HCT116 (cell line): ENCODE results near the gene TEKT5. TPM values are rescaled to one million over a fixed set of nuclear protein-coding genes. Genes with fewer than 3 reads are reported as not detected.

Experiments used
- ATAC-seq: fragments of 200-7000 bp; cut with Tn5 transposase; 2 replicates; pipeline ENCODE4 v1.9.1; 2020; ENCODE audit warnings: mild to moderate bottlenecking, moderate library complexity
- BruUV-seq: library from RNA; stranded (reverse); fragments of 400-500 nt; replicated peaks from 2 replicates; lab custom pipeline; 2021; lab: Mats Ljungman, UMichigan
- CTCF ChIA-PET: fragments of 300-600 bp; sonication (Branson Sonifier 250); formaldehyde crosslinking; loops from one replicate; lab custom pipeline; 2021; ENCODE audit warnings: antibody characterized with exemption; lab: Charles Lee
- POLR2A ChIA-PET: fragments of 300-600, 350-600 bp; sonication (Branson Sonifier 250); formaldehyde crosslinking; loops from one replicate; lab custom pipeline; 2021; ENCODE audit warnings: antibody characterized with exemption; lab: Charles Lee
- RAD21 ChIA-PET, 2 experiments: fragments of 300-600 bp; sonication (Branson Sonifier 250); formaldehyde crosslinking; loops; one replicate each; lab custom pipeline; 2023; ENCODE audit warnings: low total read pairs in 2 of 2; ENCODE audit not compliant: uncharacterized antibody in 2 of 2, unreplicated experiment in 2 of 2, low non-redundant PET in 1 of 2; lab: Charles Lee
- DNase-seq: peaks from one replicate; pipeline ENCODE4 v3.0.0-alpha.2; 2010; ENCODE audit warnings: low read depth, low spot score
- H2AFZ ChIP-seq: fragments of 200-600 bp; shearing (Covaris generic), sonication (generic); 2 replicates; pipeline ENCODE4 v1.6.1; 2017; ENCODE audit warnings: low read depth, mixed run types, mixed read lengths, antibody characterized with exemption, low read length; ENCODE audit not compliant: poor library complexity, severe bottlenecking
- H3K27ac ChIP-seq: 2 replicates; pipeline ENCODE4 v1.5.1; 2012; ENCODE audit warnings: low read depth, low read length
- H3K27me3 ChIP-seq: fragments of 200-600 bp; sonication (generic); 2 replicates; pipeline ENCODE4 v1.6.1; 2016; ENCODE audit warnings: mixed run types, low read length, mixed read lengths; ENCODE audit not compliant: insufficient read depth
- H3K36me3 ChIP-seq, 2 experiments: fragments of 200-500 bp in 1 of 2; fragments of 200-600 bp in 1 of 2; sonication (Bioruptor generic) in 1 of 2; sonication (generic) in 1 of 2; 2 replicates each; pipeline versions ENCODE4 v1.5.1 to v1.6.1; 2014 to 2016; ENCODE audit warnings: low read length in 2 of 2, inconsistent platforms in 1 of 2, mixed read lengths in 1 of 2, mixed run types in 1 of 2; ENCODE audit not compliant: insufficient read depth in 2 of 2, control insufficient read depth in 1 of 2
- H3K4me1 ChIP-seq, 2 experiments: fragments of 200-600 bp in 1 of 2; sonication (generic) in 1 of 2; 2 replicates each; pipeline versions ENCODE4 v1.5.1 to v1.6.1; 2012 to 2017; ENCODE audit warnings: low read length in 2 of 2, inconsistent platforms in 1 of 2, mild to moderate bottlenecking in 1 of 2, mixed read lengths in 1 of 2, mixed run types in 1 of 2, moderate library complexity in 1 of 2; ENCODE audit not compliant: insufficient read depth in 2 of 2, control insufficient read depth in 1 of 2
- H3K4me2 ChIP-seq: fragments of 200-600 bp; sonication (generic); 2 replicates; pipeline ENCODE4 v1.6.1; 2017; ENCODE audit warnings: mixed run types, low read length, mixed read lengths
- H3K4me3 ChIP-seq, 2 experiments: fragments of 200-600 bp in 1 of 2; sonication (generic) in 1 of 2; replicated peaks in 1 of 2; 2 replicates each; pipeline ENCODE4 v1.5.1; 2011 to 2016; ENCODE audit warnings: low read length in 2 of 2, control low read depth in 1 of 2, low read depth in 1 of 2, mild to moderate bottlenecking in 1 of 2, mixed read lengths in 1 of 2, mixed run types in 1 of 2
- H3K79me2 ChIP-seq: fragments of 200-600 bp; sonication (generic); 2 replicates; pipeline ENCODE4 v1.6.1; 2017; ENCODE audit warnings: mild to moderate bottlenecking, mixed run types, low read length, moderate library complexity, mixed read lengths; ENCODE audit not compliant: insufficient read depth
- H3K9ac ChIP-seq: fragments of 200-600 bp; sonication (generic); 2 replicates; pipeline ENCODE4 v1.6.1; 2016; ENCODE audit warnings: low read length, mixed read lengths
- H3K9me2 ChIP-seq: fragments of 200-600 bp; sonication (generic), shearing (Covaris generic); 2 replicates; pipeline ENCODE4 v1.6.1; 2017; ENCODE audit warnings: mixed run types, mild to moderate bottlenecking, moderate library complexity; ENCODE audit not compliant: insufficient read depth
- H3K9me3 ChIP-seq, 2 experiments: fragments of 200-500 bp in 1 of 2; fragments of 200-600 bp in 1 of 2; sonication (Bioruptor generic) in 1 of 2; sonication (generic) in 1 of 2; 2 replicates each; pipeline ENCODE4 v1.6.1; 2014 to 2017; ENCODE audit warnings: low read length in 2 of 2, mixed read lengths in 2 of 2, inconsistent platforms in 1 of 2, low read depth in 1 of 2, mild to moderate bottlenecking in 1 of 2, mixed run types in 1 of 2, moderate library complexity in 1 of 2; ENCODE audit not compliant: control insufficient read depth in 1 of 2, insufficient read depth in 1 of 2
- H4K20me1 ChIP-seq: fragments of 200-600 bp; sonication (generic), shearing (Covaris generic); 2 replicates; pipeline ENCODE4 v1.6.1; 2017; ENCODE audit warnings: mixed run types, mild to moderate bottlenecking, moderate library complexity; ENCODE audit not compliant: insufficient read depth
- CEBPB ChIP-seq: IDR thresholded peaks from 2 replicates; pipeline ENCODE4 v1.6.1; 2012; ENCODE audit warnings: low read depth
- EGR1 ChIP-seq: IDR thresholded peaks from 2 replicates; pipeline ENCODE4 v1.6.1; 2012; ENCODE audit warnings: low read depth
- EZH2 ChIP-seq: fragments of 200-600 bp; sonication (generic); IDR thresholded peaks from 2 replicates; pipeline ENCODE4 v1.6.1; 2017; ENCODE audit warnings: antibody characterized with exemption, mixed run types
- EZH2phosphoT487 ChIP-seq: fragments of 200-600 bp; IDR thresholded peaks from 2 replicates; pipeline ENCODE4 v1.6.1; 2018; ENCODE audit warnings: antibody characterized with exemption, borderline replicate concordance
- FOSL1 ChIP-seq: IDR thresholded peaks from 2 replicates; pipeline ENCODE4 v1.6.1; 2012; ENCODE audit warnings: low read depth
- POLR2AphosphoS5 ChIP-seq: IDR thresholded peaks from 2 replicates; pipeline ENCODE4 v1.6.1; 2011; ENCODE audit warnings: mild to moderate bottlenecking, low read depth, low read length, moderate library complexity
- RAD21 ChIP-seq: IDR thresholded peaks from 2 replicates; pipeline ENCODE4 v1.6.1; 2012; ENCODE audit warnings: low read depth, mild to moderate bottlenecking
- SIN3A ChIP-seq: IDR thresholded peaks from 2 replicates; pipeline ENCODE4 v1.6.1; 2012; ENCODE audit warnings: low read depth
- SP1 ChIP-seq: IDR thresholded peaks from 2 replicates; pipeline ENCODE4 v1.6.1; 2012; ENCODE audit warnings: low read depth
- TCF7L2 ChIP-seq: IDR thresholded peaks from 2 replicates; pipeline ENCODE4 v1.7.0; 2011; ENCODE audit warnings: borderline replicate concordance, inconsistent platforms; ENCODE audit not compliant: insufficient read depth, insufficient read length; ENCODE audit errors: extremely low read depth
- YY1 ChIP-seq: IDR thresholded peaks from 2 replicates; pipeline ENCODE4 v1.6.1; 2011; ENCODE audit warnings: low read length, low read depth, moderate library complexity, mild to moderate bottlenecking; ENCODE audit not compliant: insufficient replicate concordance; ENCODE audit errors: extremely low read depth
- ZFX ChIP-seq: fragments of 450-650 bp; IDR thresholded peaks from 2 replicates; pipeline ENCODE4 v1.6.1; 2017
- intact Hi-C: fragments of 100-400 bp; cut with micrococcal nuclease; formaldehyde crosslinking; loops from 2 replicates; pipeline ENCODE4 v1.10.0; 2022
- total RNA-seq: library from RNA; stranded (reverse); gene quantifications from one replicate; pipeline ENCODE4 v1.2.1, GENCODE V29; 2021; ENCODE audit not compliant: unreplicated experiment
- TF ChIP-seq, protein P1 (sequence below): IDR thresholded peaks from 2 replicates; pipeline ENCODE4 v1.6.1; 2012; ENCODE audit warnings: low read depth
- TF ChIP-seq, protein P2 (sequence below): IDR thresholded peaks from 2 replicates; pipeline ENCODE4 v1.6.1; 2011; ENCODE audit warnings: mild to moderate bottlenecking, low read length, moderate library complexity; ENCODE audit not compliant: insufficient replicate concordance; ENCODE audit errors: extremely low read depth
- TF ChIP-seq, protein P3 (sequence below): IDR thresholded peaks from 2 replicates; pipeline ENCODE4 v1.6.1; 2012

The TEKT5 gene
- total RNA-seq, 1 experiment from 2014 or later, result 0.37 TPM

DNA sequence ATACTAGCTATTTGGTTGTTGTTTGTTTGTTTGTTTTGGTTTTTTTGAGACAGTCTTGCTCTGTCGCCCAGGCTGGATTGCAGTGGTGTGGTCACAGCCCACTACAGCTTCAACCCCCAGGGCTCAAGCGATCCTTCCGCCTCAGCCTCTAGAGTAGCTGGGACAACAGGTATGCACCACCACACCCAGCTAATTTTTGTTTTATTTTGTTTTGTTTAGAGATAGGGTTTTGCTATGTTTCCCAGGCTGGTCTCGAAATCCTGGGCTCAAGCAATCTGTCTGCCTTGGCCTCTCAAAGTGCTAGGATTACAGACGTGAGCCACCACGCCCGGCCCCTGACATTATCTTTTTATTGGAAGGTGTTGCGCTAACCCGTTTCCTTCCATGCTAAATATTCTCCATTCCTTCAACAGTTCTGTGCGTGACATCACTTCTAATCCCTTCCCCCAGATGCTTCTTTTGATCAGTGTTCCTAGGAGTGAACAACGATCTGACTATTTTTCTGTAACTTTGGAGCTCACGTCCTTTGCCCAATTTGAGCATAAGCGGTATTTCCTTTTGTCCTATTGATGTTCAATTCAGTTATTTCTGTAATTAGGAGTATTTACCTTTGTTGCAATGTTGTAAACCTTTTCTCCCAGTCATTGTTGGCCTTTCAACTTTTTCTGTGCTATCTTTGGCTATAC lies 84.1 kb downstream of the TEKT5 start:
- BruUV-seq, result no TSS peak
- Histone ChIP-seq H3K36me3 (no peaks in the 10 kb centered on the region), H3K27me3 (no peaks in the 10 kb centered on the region), H3K9me3 (no peaks in the 10 kb centered on the region), H2AFZ (no peak overlapping the region), H3K4me3 (no peak overlapping the region), H3K4me1 (no peaks in the 10 kb centered on the region), H4K20me1 (no peaks in the 10 kb centered on the region), H3K9me2 (no peaks in the 10 kb centered on the region), H3K27ac (no peak overlapping the region), H3K4me2 (no peak overlapping the region), H3K9ac (no peak overlapping the region), H3K79me2 (no peaks in the 10 kb centered on the region)
- TF ChIP-seq YY1 (no peak), POLR2AphosphoS5 (no peak), ZFX (no peak), EZH2phosphoT487 (no peak), FOSL1 (no peak), EZH2 (no peak)
- DNase-seq (no peak), ATAC-seq (no peak)
- ChIA-PET CTCF (interaction anchor here (0.6 kb wide), 1 partner anchor 1462 kb away, joined by 3 read pairs; no protein-coding TSS in a partner anchor), POLR2A (no interaction called here), RAD21 (no interaction called here)
- intact Hi-C loops, result no loop called here

DNA sequence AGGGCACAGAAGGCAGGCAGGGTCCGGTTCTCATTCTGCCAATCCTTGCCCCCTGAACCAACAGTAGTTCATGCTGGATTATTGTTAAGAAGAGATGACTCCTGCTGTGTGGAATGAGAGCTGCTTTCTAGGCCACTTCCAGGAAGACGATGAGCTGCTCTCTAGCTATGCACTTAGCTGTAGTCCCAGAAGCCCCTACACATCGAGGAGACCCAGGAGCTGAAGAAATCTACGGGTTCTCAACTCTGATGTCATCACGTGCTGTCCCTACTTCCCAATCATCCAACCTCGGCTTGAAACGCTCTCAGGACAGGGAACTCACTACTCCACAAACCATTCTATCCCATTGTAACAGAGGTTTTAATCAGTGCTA lies 85.3 kb downstream of the TEKT5 start:
- H3K4me1 ChIP-seq, result no peaks in the 10 kb centered on the region
- no peak overlapping the region for H3K4me3 ChIP-seq
- H3K9me2 ChIP-seq, result no peaks in the 10 kb centered on the region
- H3K4me2 ChIP-seq, result no peak overlapping the region
- no peak overlapping the region for H2AFZ ChIP-seq
- no peak overlapping the region for H3K27ac ChIP-seq
- RAD21 ChIA-PET, result no interaction called here
- BruUV-seq, result no TSS peak
- DNase-seq (no peak), ATAC-seq (no peak)
- POLR2A ChIA-PET, result interaction anchor here (1.1 kb wide), 1 partner anchor 29 kb away, joined by 3 read pairs; the partner anchor contains the start of gene EMP2
- no peaks in the 10 kb centered on the region for H4K20me1 ChIP-seq
- H3K79me2 ChIP-seq, result no peaks in the 10 kb centered on the region
- H3K9me3 ChIP-seq, result no peaks in the 10 kb centered on the region
- H3K9ac ChIP-seq, result no peak overlapping the region
- no peaks in the 10 kb centered on the region for H3K27me3 ChIP-seq
- intact Hi-C loops, result no loop called here
- no peaks in the 10 kb centered on the region for H3K36me3 ChIP-seq
- CTCF ChIA-PET, result no interaction called here
- no peak for TF ChIP-seq RAD21
- no peak for TF ChIP-seq SP1
- TF ChIP-seq, protein P1, sequence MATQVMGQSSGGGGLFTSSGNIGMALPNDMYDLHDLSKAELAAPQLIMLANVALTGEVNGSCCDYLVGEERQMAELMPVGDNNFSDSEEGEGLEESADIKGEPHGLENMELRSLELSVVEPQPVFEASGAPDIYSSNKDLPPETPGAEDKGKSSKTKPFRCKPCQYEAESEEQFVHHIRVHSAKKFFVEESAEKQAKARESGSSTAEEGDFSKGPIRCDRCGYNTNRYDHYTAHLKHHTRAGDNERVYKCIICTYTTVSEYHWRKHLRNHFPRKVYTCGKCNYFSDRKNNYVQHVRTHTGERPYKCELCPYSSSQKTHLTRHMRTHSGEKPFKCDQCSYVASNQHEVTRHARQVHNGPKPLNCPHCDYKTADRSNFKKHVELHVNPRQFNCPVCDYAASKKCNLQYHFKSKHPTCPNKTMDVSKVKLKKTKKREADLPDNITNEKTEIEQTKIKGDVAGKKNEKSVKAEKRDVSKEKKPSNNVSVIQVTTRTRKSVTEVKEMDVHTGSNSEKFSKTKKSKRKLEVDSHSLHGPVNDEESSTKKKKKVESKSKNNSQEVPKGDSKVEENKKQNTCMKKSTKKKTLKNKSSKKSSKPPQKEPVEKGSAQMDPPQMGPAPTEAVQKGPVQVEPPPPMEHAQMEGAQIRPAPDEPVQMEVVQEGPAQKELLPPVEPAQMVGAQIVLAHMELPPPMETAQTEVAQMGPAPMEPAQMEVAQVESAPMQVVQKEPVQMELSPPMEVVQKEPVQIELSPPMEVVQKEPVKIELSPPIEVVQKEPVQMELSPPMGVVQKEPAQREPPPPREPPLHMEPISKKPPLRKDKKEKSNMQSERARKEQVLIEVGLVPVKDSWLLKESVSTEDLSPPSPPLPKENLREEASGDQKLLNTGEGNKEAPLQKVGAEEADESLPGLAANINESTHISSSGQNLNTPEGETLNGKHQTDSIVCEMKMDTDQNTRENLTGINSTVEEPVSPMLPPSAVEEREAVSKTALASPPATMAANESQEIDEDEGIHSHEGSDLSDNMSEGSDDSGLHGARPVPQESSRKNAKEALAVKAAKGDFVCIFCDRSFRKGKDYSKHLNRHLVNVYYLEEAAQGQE, result no peak
- TF ChIP-seq TCF7L2, result no peak
- TF ChIP-seq CEBPB, result no peak
- no peak for TF ChIP-seq SIN3A
- no peak for TF ChIP-seq EGR1
- TF ChIP-seq EZH2, result no peak
- TF ChIP-seq, protein P2, sequence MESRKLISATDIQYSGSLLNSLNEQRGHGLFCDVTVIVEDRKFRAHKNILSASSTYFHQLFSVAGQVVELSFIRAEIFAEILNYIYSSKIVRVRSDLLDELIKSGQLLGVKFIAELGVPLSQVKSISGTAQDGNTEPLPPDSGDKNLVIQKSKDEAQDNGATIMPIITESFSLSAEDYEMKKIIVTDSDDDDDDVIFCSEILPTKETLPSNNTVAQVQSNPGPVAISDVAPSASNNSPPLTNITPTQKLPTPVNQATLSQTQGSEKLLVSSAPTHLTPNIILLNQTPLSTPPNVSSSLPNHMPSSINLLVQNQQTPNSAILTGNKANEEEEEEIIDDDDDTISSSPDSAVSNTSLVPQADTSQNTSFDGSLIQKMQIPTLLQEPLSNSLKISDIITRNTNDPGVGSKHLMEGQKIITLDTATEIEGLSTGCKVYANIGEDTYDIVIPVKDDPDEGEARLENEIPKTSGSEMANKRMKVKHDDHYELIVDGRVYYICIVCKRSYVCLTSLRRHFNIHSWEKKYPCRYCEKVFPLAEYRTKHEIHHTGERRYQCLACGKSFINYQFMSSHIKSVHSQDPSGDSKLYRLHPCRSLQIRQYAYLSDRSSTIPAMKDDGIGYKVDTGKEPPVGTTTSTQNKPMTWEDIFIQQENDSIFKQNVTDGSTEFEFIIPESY, result no peak
- TF ChIP-seq EZH2phosphoT487, result no peak
- TF ChIP-seq, protein P3, sequence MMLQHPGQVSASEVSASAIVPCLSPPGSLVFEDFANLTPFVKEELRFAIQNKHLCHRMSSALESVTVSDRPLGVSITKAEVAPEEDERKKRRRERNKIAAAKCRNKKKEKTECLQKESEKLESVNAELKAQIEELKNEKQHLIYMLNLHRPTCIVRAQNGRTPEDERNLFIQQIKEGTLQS, result no peak
- TF ChIP-seq ZFX, result no peak
